Ectodermal cell (in vitro differentiated cells): ENCODE data around the gene CACNA1E.

Experiments used
- H3K27ac ChIP-seq: 2 replicates; pipeline ENCODE4 v1.7.0; 2013; ENCODE audit warnings: mild to moderate bottlenecking, low read depth, low read length; ENCODE audit not compliant: insufficient read depth, poor library complexity, severe bottlenecking
- H3K27me3 ChIP-seq: 2 replicates; pipeline ENCODE4 v1.7.0; 2013; ENCODE audit warnings: mild to moderate bottlenecking, low read length; ENCODE audit not compliant: insufficient read depth, control insufficient read depth, poor library complexity, severe bottlenecking
- H3K36me3 ChIP-seq: one replicate; pipeline ENCODE4 v1.7.0; 2013; ENCODE audit warnings: low read length; ENCODE audit not compliant: control insufficient read depth, insufficient read depth
- H3K4me1 ChIP-seq: one replicate; pipeline ENCODE4 v1.7.0; 2013; ENCODE audit warnings: low read length; ENCODE audit not compliant: control insufficient read depth, insufficient read depth
- H3K4me3 ChIP-seq: 2 replicates; pipeline ENCODE4 v1.7.0; 2013; ENCODE audit warnings: low read depth, low read length, control low read depth; ENCODE audit not compliant: insufficient read depth
- H3K9me3 ChIP-seq: 2 replicates; pipeline ENCODE4 v1.7.0; 2013; ENCODE audit warnings: mild to moderate bottlenecking, low read length, moderate library complexity; ENCODE audit not compliant: control insufficient read depth
- WGBS, 2 experiments: methylation state at CpG; one replicate each; pipeline ENCODE4 v1.1.7; 2013; ENCODE audit warnings: missing lambda C conversion rate in 2 of 2; 5-methylcytosine and 5-hydroxymethylcytosine counted together

Gene CACNA1E

GRCh38 chr1:181496759-181497158 lies 13.4 kb downstream of the CACNA1E start:
- H3K4me1 ChIP-seq, result peaks cover 8% of the 10 kb centered on the region

GRCh38 chr1:181497870-181498269 lies 14.6 kb downstream of the CACNA1E start:
- no peaks in the 10 kb centered on the region for H3K36me3 ChIP-seq
- H3K27me3 ChIP-seq, result peaks cover 3% of the 10 kb centered on the region
- H3K4me3 ChIP-seq, result no peak overlapping the region
- H3K27ac ChIP-seq, result no peak overlapping the region
- H3K9me3 ChIP-seq, result no peaks in the 10 kb centered on the region
- peaks cover 8% of the 10 kb centered on the region for H3K4me1 ChIP-seq
- 85 to 88% methylated on average over 6 of the region's 6 CpGs for WGBS, 2 experiments

More at GRCh38 chr1:181496759-181497158, 13.4 kb downstream of the CACNA1E start:
- no peak overlapping the region for H3K27ac ChIP-seq
- 92% methylated on average over 1 of the region's 1 CpG; no CpG with 5 or more reads in 1 of the 2 experiments for WGBS, 2 experiments
- H3K27me3 ChIP-seq, result peaks cover 6% of the 10 kb centered on the region
- no peak overlapping the region for H3K4me3 ChIP-seq
- H3K9me3 ChIP-seq, result no peaks in the 10 kb centered on the region
- H3K36me3 ChIP-seq, result no peaks in the 10 kb centered on the region

GRCh38 chr1:181499825-181500224 lies 16.5 kb downstream of the CACNA1E start:
- Histone ChIP-seq H3K27me3 (no peaks in the 10 kb centered on the region), H3K9me3 (no peaks in the 10 kb centered on the region), H3K36me3 (no peaks in the 10 kb centered on the region), H3K4me3 (no peak overlapping the region), H3K27ac (no peak overlapping the region), H3K4me1 (peaks cover 8% of the 10 kb centered on the region)
- 94 to 95% methylated on average over 4 of the region's 4 CpGs for WGBS, 2 experiments

- H3K4me1 ChIP-seq, result peaks cover 8% of the 10 kb centered on the region
- H3K36me3 ChIP-seq, result no peaks in the 10 kb centered on the region
- no peak overlapping the region for H3K4me3 ChIP-seq
- H3K9me3 ChIP-seq, result no peaks in the 10 kb centered on the region
- 68 to 74% methylated on average over 2 of the region's 2 CpGs for WGBS, 2 experiments
- H3K27me3 ChIP-seq, result no peaks in the 10 kb centered on the region
- H3K27ac ChIP-seq, result no peak overlapping the region
Measured at GRCh38 chr1:181500636-181501035, 17.3 kb downstream of the CACNA1E start.

- WGBS, 2 experiments, result 98 to 100% methylated on average over 1 of the region's 1 CpG
- no peaks in the 10 kb centered on the region for H3K9me3 ChIP-seq
- H3K4me3 ChIP-seq, result no peak overlapping the region
- no peaks in the 10 kb centered on the region for H3K27me3 ChIP-seq
- H3K4me1 ChIP-seq, result peaks cover 8% of the 10 kb centered on the region
- no peaks in the 10 kb centered on the region for H3K36me3 ChIP-seq
- H3K27ac ChIP-seq, result no peak overlapping the region
Measured at GRCh38 chr1:181501612-181502011, 18.3 kb downstream of the CACNA1E start.

- no peaks in the 10 kb centered on the region for H3K27me3 ChIP-seq
- H3K4me1 ChIP-seq, result peaks cover 8% of the 10 kb centered on the region
- no peak overlapping the region for H3K4me3 ChIP-seq
- H3K36me3 ChIP-seq, result no peaks in the 10 kb centered on the region
- H3K9me3 ChIP-seq, result no peaks in the 10 kb centered on the region
- H3K27ac ChIP-seq, result no peak overlapping the region
- WGBS, 2 experiments, result 92 to 96% methylated on average over 6 of the region's 6 CpGs
Measured at GRCh38 chr1:181503171-181503810, 20.0 kb downstream of the CACNA1E start.

- H3K9me3 ChIP-seq, result no peaks in the 10 kb centered on the region
- WGBS, 2 experiments, result 73 to 79% methylated on average over 4 of the region's 4 CpGs
Measured at GRCh38 chr1:181504399-181504842, 21.1 kb downstream of the CACNA1E start.

GRCh38 chr1:181506563-181507353 lies 23.4 kb downstream of the CACNA1E start:
- WGBS, 2 experiments, result 95% methylated on average over 5 of the region's 5 CpGs
- no peaks in the 10 kb centered on the region for H3K36me3 ChIP-seq
- no peak overlapping the region for H3K27ac ChIP-seq
- H3K4me3 ChIP-seq, result no peak overlapping the region
- peaks cover 4% of the 10 kb centered on the region for H3K4me1 ChIP-seq
- no peaks in the 10 kb centered on the region for H3K27me3 ChIP-seq
- no peaks in the 10 kb centered on the region for H3K9me3 ChIP-seq

More at GRCh38 chr1:181504399-181504842, 21.1 kb downstream of the CACNA1E start:
- Histone ChIP-seq H3K4me3 (no peak overlapping the region), H3K27me3 (no peaks in the 10 kb centered on the region), H3K4me1 (peaks cover 8% of the 10 kb centered on the region), H3K36me3 (no peaks in the 10 kb centered on the region), H3K27ac (no peak overlapping the region)

GRCh38 chr1:181508486-181509165 lies 25.3 kb downstream of the CACNA1E start:
- H3K9me3 ChIP-seq, result no peaks in the 10 kb centered on the region
- no peaks in the 10 kb centered on the region for H3K36me3 ChIP-seq
- H3K27me3 ChIP-seq, result no peaks in the 10 kb centered on the region
- 92% methylated on average over 9 of the region's 9 CpGs for WGBS, 2 experiments
- H3K4me1 ChIP-seq, result peaks cover 4% of the 10 kb centered on the region
- no peak overlapping the region for H3K4me3 ChIP-seq
- no peak overlapping the region for H3K27ac ChIP-seq

- H3K27me3 ChIP-seq, result no peaks in the 10 kb centered on the region
- no peak overlapping the region for H3K27ac ChIP-seq
- H3K4me1 ChIP-seq, result peaks cover 4% of the 10 kb centered on the region
- 83% methylated on average over 4 of the region's 4 CpGs for WGBS, 2 experiments
- no peaks in the 10 kb centered on the region for H3K9me3 ChIP-seq
- no peaks in the 10 kb centered on the region for H3K36me3 ChIP-seq
- no peak overlapping the region for H3K4me3 ChIP-seq
Measured at GRCh38 chr1:181513786-181514297, 30.5 kb downstream of the CACNA1E start.
